ENCODE results near the gene RARS1. TPM values are rescaled to one million over a fixed set of nuclear protein-coding genes. Genes with fewer than 3 reads are reported as not detected.
"Not testable (repeated sequence)": the region's sequence is repeated elsewhere in the genome, so short reads cannot be mapped to it uniquely, and the experiment has no call there.

Gene RARS1
- total RNA-seq, 3 donors from 2014 or later: 67.7 to 106 (median 96.4) TPM

GRCh38 chr5:168531191-168531590 is 44.9 kb downstream of the RARS1 start:
- H3K27ac ChIP-seq: no peak overlapping the region
- H3K4me1 ChIP-seq: no peaks in the 10 kb centered on the region
- peaks cover 0 to 4% of the 10 kb centered on the region in 2 donors for H3K27me3 ChIP-seq
- DNase-seq (ENCODE audit: low spot score in 2 of 2): no peak
- H3K36me3 ChIP-seq: no peaks in the 10 kb centered on the region
- no peak overlapping the region for H3K4me3 ChIP-seq
- H3K9me3 ChIP-seq: peaks cover 0 to 5% of the 10 kb centered on the region in 2 donors
- intact Hi-C loops (cut with DNase I; ENCODE audit: low total_unique reads): no loop called here
- TF ChIP-seq POLR2AphosphoS5 (IDR thresholded peaks at IDR 0.05) (no peak), POLR2A (IDR thresholded peaks at IDR 0.05) (no peak)
- TF ChIP-seq, protein P1, sequence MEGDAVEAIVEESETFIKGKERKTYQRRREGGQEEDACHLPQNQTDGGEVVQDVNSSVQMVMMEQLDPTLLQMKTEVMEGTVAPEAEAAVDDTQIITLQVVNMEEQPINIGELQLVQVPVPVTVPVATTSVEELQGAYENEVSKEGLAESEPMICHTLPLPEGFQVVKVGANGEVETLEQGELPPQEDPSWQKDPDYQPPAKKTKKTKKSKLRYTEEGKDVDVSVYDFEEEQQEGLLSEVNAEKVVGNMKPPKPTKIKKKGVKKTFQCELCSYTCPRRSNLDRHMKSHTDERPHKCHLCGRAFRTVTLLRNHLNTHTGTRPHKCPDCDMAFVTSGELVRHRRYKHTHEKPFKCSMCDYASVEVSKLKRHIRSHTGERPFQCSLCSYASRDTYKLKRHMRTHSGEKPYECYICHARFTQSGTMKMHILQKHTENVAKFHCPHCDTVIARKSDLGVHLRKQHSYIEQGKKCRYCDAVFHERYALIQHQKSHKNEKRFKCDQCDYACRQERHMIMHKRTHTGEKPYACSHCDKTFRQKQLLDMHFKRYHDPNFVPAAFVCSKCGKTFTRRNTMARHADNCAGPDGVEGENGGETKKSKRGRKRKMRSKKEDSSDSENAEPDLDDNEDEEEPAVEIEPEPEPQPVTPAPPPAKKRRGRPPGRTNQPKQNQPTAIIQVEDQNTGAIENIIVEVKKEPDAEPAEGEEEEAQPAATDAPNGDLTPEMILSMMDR (IDR thresholded peaks at IDR 0.05): no peak

- peaks cover 0 to 4% of the 10 kb centered on the region in 2 donors for H3K27me3 ChIP-seq
- no peak overlapping the region for H3K27ac ChIP-seq
- H3K4me1 ChIP-seq: no peaks in the 10 kb centered on the region
- H3K4me3 ChIP-seq: no peak overlapping the region
- H3K9me3 ChIP-seq: peaks cover 0 to 5% of the 10 kb centered on the region in 2 donors
- intact Hi-C loops (cut with DNase I; ENCODE audit: low total_unique reads): no loop called here
- no peaks in the 10 kb centered on the region for H3K36me3 ChIP-seq
- no peak for TF ChIP-seq POLR2A (IDR thresholded peaks at IDR 0.05)
- TF ChIP-seq POLR2AphosphoS5 (IDR thresholded peaks at IDR 0.05): no peak
- TF ChIP-seq, protein P1 (IDR thresholded peaks at IDR 0.05): no peak
- no peak for DNase-seq (ENCODE audit: low spot score in 2 of 2)
Measured at GRCh38 chr5:168531987-168532864, 46.0 kb downstream of the RARS1 start.

DNA sequence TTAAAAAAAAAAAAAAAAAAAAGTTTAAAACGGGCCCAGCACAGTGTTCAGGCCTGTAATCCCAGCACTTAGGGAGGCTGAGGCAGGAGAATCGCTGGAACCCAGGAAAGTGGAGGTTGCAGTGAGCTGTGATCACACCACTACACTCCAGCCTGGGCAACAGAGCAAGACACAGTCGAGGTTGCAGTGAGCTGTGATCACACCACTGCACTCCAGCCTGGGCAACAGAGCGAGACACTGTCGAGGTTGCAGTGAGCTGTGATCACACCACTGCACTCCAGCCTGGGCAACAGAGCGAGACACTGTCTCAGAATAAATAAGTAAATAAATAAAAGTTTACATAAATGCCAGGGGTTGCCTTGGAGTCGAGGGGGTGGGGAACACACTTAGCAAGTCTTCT is 48.1 kb downstream of the RARS1 start:
- H3K9me3 ChIP-seq; H3K27me3 ChIP-seq; H3K36me3 ChIP-seq; intact Hi-C loops (cut with DNase I; ENCODE audit: low total_unique reads); DNase-seq (ENCODE audit: low spot score in 2 of 2); H3K4me1 ChIP-seq; H3K4me3 ChIP-seq; H3K27ac ChIP-seq: not testable (repeated sequence)

GRCh38 chr5:168537176-168537575 is 50.9 kb downstream of the RARS1 start:
- H3K36me3 ChIP-seq: no peaks in the 10 kb centered on the region
- no peak overlapping the region for H3K27ac ChIP-seq
- H3K4me3 ChIP-seq: no peak overlapping the region
- TF ChIP-seq POLR2A (IDR thresholded peaks at IDR 0.05) (no peak), POLR2AphosphoS5 (IDR thresholded peaks at IDR 0.05) (no peak)
- TF ChIP-seq, protein P1 (IDR thresholded peaks at IDR 0.05): no peak
- intact Hi-C loops (cut with DNase I; ENCODE audit: low total_unique reads): no loop called here
- H3K4me1 ChIP-seq: no peaks in the 10 kb centered on the region
- no peaks in the 10 kb centered on the region for H3K27me3 ChIP-seq
- no peak for DNase-seq (ENCODE audit: low spot score in 2 of 2)
- H3K9me3 ChIP-seq: no peaks in the 10 kb centered on the region

DNA sequence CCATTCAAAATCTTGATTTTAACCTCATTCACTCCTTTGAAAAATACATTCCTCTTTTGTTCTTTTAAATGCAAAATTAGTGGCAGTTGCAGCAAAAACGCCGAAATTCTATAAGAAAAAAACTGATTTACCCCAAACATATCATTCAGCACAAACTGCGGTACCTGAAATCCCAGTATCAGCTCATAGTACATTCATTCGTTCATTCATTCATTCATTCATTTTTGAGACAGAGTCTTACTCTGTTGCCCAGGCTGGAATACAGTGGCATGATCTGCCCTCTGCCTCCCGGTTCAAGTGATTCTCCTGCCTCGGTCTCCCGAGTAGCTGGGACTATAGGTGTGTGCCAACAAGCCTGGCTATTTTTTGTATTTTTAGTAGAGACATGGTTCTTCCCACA is 63.3 kb downstream of the RARS1 start:
- TF ChIP-seq, protein P1 (IDR thresholded peaks at IDR 0.05): no peak
- no peak for TF ChIP-seq POLR2A (IDR thresholded peaks at IDR 0.05)
- no peak for TF ChIP-seq POLR2AphosphoS5 (IDR thresholded peaks at IDR 0.05)
- no peak overlapping the region for H3K27ac ChIP-seq
- no peak overlapping the region for H3K4me3 ChIP-seq
- no peaks in the 10 kb centered on the region for H3K9me3 ChIP-seq
- no peaks in the 10 kb centered on the region for H3K36me3 ChIP-seq
- intact Hi-C loops (cut with DNase I; ENCODE audit: low total_unique reads): no loop called here
- H3K4me1 ChIP-seq: no peaks in the 10 kb centered on the region
- DNase-seq (ENCODE audit: low spot score in 2 of 2): no peak
- no peaks in the 10 kb centered on the region for H3K27me3 ChIP-seq
